Fibroblast of skin of left biceps (primary cell): ENCODE measurements around the gene ADAM15.

Experiments used
- DNase-seq, 2 experiments: peaks; one replicate each; pipeline ENCODE4 v3.0.0-alpha.2; 2013; ENCODE audit warnings: low read depth in 2 of 2

Gene ADAM15

DNA sequence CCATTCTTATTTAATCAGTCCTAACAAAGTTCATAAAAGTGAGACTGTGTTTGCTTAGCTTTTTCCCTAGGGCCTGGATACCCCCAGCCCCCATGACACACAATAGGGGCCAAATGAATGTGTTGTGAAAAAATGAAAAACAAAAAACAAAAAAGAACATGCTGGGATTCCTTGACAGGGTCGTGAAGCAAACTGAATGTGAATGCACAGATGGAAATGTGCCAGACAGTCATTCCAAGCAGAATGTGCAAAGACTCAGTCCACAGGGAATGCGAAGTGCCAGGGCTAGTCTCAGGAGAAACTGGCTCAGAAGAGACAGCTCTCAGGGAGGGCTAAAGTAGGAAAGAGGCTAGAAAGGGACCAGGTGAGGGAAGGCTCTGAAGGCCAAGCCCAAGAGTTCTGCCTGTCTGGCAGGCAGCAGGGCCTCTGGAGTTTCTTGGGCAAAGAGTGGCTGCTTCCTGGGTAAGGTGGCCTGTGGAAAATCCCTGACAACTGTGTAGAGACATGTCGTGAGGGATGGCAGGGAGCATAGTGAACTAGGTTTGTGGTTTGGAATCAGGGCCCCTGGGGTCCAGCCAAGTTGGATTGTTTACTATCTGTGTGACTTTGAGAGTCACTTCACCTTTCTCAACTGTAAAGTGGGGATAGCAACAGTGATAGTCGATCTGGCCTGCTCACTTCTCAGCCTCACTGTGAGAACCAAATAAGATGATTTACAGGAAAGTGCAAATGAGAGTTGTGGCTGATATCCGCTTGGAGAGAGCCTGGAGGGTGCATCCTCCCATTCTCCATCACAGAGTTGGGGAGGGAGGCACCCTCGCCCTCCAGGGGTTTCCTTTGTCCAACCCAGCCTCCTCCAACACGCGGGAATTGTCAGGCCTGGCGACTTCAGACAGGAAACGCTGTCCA, 1.2 kb upstream of the ADAM15 start:
- no peak for DNase-seq

- DNase-seq, result no peak
Observed at GRCh38 chr1:155051342-155051776, 243 bp downstream of the ADAM15 start.

GRCh38 chr1:155051777-155052398, 772 bp downstream of the ADAM15 start:
- no peak for DNase-seq

DNA sequence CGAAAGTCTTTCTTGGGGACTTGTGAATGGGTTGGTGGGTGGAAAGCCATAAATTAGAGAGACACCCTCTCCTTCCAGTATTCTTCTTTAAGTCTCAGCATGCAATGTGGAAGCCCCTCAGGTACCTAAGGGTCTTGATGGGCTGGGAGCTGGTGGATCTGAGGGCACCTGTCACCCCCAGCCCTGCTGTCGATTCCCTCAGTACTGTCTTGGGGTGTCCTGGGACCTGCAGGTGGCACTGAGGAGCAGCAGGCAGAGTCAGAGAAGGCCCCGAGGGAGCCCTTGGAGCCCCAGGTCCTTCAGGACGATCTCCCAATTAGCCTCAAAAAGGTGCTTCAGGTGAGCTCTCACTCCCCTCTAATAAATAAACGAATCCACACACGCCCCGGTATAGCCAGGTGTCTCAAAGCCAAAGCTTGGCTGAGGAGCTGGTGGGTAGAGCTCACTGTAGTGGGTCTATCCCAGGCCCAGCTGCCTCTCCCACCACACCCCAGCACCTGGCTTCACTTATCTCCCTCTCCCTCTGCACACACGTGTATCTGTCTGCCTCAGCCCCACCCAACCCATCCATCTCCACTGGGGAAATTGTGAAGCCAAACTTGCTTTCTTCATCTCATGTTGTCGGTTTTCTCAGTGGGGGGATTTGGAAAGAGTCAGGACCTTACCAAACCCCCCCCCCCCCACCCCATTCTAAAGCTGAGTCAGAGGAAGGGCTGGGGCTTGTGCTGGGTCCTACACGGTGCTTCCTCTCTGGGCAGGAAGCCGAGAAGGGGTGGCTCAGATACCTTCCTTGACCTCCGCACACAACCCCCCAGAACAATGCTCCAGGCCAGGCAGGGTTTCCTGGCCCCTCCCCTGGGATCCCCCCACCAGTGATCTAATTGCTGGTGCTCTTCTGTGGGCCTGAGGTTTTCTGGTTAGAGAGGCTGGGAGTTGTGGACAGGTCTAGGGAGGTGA, 1.6 kb downstream of the ADAM15 start:
- no peak for DNase-seq

- DNase-seq, result no peak
Observed at GRCh38 chr1:155053531-155054105, 2.5 kb downstream of the ADAM15 start.

DNA sequence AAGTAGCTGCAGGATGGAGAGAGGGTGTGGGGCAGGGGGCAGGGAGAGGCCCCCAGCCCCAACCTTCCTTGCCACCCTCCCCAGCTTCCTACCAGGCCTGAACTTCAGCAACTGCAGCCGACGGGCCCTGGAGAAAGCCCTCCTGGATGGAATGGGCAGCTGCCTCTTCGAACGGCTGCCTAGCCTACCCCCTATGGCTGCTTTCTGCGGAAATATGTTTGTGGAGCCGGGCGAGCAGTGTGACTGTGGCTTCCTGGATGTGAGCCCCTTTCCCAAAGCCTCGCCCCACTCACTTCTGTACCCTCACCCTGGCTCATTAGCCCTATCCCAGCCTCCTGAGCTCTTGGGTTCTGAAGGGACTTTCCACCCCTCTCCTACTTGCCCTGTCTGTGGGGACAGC, 6.0 kb downstream of the ADAM15 start:
- DNase-seq, result no peak

- DNase-seq, result no peak
Observed at GRCh38 chr1:155057788-155058211, 6.7 kb downstream of the ADAM15 start.

DNA sequence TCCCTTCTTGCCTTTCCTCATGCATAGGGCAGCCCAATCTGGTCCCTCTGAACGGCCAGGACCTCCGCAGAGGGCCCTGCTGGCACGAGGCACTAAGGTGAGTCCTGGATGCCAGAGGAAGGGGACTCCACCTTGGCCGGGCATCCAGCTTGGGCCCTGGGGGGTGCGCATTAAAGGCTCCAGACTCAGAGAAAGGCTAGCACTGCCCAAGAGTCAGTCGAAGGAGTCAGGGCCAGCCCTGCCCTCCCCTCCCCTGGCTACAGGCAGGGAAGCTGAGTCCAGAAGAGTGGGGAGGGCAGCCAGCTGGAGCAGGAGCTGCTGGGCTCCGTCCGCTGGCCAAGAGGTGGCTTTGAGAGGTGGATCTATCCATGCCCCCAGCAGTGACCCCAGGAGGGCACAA, 9.6 kb downstream of the ADAM15 start:
- no peak for DNase-seq

DNA sequence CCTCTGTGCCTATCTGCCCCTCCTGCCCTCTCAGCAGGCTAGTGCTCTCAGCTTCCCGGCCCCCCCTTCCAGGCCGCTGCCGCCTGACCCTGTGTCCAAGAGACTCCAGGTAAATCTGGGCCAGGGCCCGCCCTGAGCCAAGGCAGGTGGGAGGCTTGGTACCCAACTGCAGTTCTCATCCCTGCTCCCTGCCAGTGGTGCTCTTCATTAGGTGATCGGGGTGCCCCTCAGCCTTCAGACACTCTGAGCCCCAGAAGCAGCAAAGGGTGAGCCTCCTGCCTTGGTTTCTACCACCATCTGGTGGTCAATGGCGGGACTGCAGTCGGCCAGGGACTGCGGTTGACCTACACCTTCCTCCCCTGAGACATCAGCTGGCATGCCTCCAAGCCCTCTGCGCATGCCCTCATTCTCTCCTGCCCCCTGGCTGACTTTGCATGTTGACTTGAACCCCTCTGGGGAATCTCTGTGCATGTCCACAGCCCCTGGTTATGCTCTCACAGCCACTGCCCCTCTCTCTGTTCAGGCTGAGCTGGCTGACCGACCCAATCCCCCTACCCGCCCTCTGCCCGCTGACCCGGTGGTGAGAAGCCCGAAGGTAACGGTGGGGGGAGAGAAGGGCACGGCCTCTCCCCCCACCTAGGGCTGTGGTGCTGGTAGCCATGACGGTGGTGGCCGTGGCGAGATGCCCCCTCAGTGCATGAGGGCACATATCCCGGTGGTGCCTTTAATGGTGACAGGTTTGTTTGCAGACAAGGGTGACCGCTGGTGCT, 10.4 kb downstream of the ADAM15 start:
- DNase-seq, result peak in 1 of 2 experiments; percentile 45

- DNase-seq, result no peak
Observed at GRCh38 chr1:155062151-155062686, 11.1 kb downstream of the ADAM15 start.

DNA sequence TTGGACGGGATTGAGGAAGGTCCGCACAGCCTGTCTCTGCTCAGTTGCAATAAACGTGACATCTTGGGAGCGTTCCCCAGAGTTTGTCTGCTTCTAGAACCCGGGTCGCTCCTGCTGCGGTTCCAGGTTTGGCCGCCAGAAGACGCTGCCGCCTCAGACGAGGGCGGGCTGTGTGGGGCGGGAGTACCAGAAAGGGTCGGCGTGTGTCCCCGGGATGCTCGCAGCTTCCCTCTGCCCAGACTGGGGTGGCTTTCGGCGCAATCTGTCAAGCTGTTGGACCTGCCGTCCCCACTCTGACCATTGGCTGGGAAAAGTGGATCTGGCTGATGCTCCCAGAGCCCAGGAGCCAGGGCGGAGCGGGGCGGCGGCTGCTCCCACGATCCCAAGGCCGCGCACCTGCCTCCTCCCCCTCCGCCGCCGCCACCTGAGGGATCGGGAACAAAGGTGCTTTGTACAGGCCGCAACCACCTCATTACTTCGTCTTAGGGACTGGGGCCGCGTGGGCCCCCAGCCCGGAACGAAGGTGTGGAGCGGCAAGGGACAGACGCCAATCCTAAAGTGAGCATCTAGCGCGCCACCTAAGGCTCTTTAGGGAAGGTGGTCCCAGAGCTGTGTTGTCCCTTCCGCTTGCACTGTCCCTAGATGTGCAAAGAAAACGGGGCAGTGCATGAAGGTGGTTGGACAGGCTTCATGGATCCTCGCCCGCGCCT, 11.7 kb downstream of the ADAM15 start:
- no peak for DNase-seq

- DNase-seq, result no peak
Observed at GRCh38 chr1:155063550-155064110, 12.5 kb downstream of the ADAM15 start, which contains the start of gene EFNA4. Gene EFNA4 (plus strand): TSS chr1:155063740. CDS start chr1:155063824, 84 bp downstream.

DNA sequence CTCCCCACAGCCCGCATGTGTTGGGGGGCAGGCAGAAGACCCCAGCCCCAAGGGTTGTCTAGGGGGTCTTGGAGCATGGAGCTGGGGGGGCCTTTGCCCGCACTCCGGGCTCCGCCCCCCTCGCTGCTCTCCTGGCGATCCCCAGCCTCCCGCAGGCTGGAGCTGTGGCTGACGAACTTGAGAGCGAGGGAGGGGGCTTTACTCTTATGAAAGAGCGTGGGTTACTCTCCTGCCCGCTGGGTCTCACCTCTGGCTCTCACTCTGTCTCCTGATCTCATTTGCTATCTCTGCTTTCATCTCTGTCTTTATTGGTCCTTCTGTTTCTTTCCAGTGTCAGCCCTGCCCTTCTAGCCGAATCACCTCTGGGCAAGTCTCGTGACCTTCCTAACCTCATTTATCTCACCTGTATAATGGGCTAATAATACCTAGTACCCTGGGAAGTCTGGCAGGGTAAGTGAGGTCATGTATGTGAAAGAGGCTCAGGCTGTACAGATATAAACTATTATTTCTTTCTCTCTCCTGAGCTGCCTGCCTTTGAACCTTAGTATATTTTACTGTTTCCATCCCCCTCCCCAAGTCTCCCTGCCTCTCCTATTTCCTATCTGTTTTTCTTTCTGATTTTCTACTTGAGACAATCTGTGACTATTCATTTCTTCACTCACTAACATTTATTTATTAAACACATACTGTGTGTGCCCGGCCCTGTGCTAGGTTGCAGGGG, 13.2 kb downstream of the ADAM15 start:
- DNase-seq, result no peak

DNA sequence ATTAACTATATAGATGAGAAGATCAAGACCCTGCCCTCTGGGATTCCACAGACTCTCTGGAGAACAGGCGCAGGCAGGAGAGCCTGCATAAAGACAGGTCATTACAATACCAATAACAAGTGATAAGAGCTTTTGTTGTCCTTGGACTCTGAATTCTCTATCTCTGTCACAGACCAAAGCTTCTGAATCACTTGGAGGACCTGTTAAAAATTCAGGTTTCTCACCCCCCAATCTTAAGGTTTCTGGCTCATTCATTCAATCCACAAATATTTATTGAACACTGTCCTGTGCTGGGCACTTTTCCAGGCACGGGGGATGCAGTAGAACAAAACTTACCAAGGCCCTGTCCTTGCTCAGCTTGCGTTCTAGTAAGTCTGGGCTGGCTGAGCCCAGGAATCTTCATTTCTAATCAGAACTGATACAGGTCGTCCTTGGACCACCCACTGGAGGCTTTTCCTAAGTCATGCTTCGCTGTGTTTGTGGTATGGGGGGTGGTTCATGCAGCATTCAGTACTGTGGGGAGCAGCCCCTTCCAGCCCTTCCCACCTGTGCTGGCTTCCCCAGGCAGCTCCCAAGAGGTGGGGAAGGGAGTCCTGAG, 13.8 kb downstream of the ADAM15 start:
- no peak for DNase-seq

DNA sequence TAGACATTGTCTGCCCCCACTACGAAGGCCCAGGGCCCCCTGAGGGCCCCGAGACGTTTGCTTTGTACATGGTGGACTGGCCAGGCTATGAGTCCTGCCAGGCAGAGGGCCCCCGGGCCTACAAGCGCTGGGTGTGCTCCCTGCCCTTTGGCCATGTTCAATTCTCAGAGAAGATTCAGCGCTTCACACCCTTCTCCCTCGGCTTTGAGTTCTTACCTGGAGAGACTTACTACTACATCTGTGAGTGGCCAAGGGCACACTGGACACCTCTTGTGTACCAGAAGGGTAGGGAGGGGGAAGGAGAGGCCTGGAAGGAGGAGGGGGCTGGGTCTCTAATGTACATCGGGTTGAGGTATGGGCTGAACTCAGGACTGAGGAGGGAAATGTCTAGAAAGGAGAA, 15.7 kb downstream of the ADAM15 start:
- no peak for DNase-seq

GRCh38 chr1:155068599-155068998, 17.5 kb downstream of the ADAM15 start:
- no peak for DNase-seq

DNA sequence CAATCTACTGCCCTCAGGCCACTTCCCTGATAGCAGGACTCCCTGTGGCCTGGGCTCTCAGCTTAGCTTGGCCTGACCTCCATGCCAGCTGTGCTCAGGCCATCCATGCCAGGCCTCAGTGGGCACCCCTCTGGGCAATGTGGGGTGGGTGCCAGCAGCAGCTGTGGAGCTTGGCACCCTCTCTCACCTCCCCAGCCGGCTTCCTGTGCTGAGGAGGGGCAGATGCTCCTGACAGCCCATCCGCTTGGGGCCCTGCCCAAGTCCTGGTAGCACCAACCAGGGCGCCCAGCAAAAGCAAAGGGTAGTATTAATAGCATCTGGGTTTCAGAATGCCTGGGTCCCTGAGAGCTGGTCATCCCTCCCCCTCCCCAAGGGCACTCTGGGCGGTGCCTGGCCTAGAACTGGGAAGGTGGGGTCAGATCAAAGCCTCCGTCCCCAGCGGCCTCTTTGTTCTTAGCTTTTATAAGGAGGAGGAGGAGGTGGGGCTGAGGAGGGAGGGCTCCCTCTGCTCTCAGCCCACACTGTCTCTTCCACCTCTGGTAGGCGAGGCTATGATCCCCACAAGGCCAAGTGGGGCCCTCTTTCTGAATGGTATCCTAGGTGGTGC, 18.5 kb downstream of the ADAM15 start:
- no peak for DNase-seq

GRCh38 chr1:155070158-155070621, 19.1 kb downstream of the ADAM15 start:
- no peak for DNase-seq
